Right hindlimb (tissue), 1 donor: Measurements from ENCODE around the gene TMED9.

Source experiments
- DNase-seq: peaks from one replicate; pipeline ENCODE4 v3.0.0-alpha.2; 2018

Gene TMED9

DNA sequence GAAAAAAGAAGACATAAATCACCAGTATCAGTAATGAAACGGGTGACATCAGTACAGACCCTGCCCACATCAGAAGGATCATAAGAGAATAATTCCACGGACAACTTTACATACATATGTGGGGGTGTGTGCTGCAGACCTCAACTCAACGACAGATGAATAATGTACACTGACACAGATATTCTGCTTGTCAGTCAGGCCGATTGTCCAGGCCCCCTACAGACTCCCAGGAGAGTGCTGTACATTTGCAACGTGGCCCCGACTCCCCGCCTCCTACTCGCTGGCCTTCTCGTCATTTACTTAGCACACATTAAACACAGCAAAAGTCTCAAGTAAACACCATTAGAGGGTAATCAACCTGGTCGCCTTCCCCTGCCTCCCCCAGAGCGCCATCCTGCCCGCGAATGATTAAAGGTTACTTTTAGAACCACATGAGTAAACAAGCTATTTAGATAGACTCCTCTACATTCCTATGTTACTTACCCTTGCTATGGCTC lies 3.5 kb upstream of the TMED9 start:
- DNase-seq = no peak

DNA sequence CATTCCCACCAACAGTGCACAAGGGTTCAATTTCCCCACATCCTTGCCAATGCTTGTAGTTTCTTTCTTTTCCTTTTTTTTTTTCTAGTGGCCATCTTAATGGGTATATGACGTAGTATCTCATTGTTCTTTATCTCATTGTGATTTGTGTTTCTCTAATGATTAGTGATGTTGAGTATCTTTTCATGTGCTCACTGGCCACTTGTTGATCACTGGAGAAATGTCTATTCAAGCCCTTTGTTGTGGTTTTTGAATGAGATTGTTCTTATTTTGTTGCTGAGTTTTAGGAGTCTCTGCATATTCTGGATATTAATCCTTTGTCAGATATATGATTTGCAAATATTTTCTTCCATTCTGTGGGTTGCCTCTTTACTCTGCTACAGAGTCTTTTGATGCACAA lies 1.6 kb upstream of the TMED9 start:
- no peak for DNase-seq

DNA sequence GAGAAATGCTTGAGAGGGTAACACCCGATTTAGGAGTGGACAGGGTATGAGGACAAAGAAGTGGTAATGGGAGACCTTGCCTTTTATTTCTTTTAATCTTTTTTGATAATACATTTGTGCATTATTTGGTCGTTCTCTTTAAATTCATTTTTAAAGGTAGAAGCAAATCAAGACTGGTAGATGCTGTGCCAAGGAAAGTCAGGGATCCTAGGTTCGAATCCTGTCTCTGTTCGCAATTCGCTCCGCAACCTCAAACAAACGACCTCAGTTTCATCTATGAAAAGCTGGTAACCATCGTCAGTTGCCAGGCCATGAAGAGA lies 353 bp upstream of the TMED9 start:
- no peak for DNase-seq

DNA sequence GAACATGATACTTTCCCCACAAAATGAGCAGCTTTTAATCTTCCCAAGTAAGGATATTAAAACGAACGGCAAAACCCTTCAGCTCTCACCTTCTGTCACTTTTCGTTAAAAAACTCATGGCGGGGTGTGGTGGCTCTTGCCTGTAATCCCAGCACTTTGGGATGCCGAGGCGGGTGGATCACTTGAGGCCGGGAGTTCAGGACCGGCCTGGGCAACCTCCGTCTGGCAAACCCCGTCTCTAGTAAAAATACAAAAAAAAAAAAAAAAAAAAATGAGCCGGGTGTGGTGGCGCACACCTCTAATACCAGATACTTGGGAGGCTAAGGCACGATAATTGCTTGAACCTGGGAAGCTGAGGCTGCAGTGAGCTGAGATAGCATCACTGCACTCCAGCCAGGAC lies 902 bp downstream of the TMED9 start:
- DNase-seq = no peak

DNA sequence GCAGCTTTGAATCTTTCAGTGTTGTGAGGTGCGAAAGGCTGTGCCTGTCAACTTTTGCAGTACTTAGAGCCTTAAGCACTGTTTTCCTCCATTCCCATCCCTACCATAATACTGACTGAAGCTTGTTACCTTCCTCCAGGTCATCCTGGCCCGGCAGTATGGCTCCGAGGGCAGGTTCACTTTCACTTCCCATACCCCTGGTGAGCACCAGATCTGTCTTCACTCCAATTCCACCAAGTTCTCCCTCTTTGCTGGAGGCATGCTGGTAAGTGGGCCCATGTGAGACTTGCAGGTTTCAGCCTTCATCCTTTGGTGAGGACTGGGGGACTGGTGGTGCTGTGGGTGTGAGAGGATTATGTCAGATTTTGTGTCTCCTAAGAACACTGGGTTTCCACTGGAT lies 1.5 kb downstream of the TMED9 start:
- no peak for DNase-seq

DNA sequence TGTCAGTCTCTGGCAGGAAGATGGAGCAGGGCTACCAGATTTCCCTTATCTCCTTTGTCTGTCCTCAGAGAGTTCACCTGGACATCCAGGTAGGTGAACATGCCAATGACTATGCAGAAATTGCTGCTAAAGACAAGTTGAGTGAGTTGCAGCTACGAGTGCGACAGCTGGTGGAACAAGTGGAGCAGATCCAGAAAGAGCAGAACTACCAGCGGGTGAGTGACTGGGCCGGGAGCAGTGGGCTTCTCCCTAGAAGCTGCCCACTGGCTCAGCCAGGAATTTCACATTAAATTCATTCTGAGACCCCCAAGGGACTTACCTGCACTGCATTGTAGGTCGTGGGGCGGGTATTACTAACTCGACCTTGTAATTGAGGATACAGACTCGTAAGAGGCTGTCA lies 2.1 kb downstream of the TMED9 start:
- DNase-seq = no peak

DNA sequence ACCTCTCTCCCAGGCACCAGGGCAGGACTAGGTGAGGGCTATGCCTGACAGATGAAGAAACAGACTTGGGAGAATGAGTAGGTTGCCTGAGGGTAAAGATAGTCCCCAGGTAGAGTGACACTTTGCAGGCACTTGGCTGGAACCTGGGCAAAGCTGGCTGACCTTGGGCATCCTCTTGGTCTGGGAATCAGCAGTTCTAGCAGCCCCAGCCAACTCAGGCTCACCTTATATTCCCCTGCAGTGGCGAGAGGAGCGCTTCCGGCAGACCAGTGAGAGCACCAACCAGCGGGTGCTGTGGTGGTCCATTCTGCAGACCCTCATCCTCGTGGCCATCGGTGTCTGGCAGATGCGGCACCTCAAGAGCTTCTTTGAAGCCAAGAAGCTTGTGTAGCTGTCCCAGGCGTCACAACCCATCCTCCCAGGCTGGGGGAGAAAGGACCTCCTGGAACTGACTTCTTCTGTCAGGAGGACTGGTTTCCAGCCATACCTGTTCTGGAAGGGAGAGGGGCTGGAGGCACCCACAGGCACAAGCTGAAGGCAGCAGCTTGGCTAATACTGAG lies 3.1 kb downstream of the TMED9 start:
- no peak for DNase-seq

DNA sequence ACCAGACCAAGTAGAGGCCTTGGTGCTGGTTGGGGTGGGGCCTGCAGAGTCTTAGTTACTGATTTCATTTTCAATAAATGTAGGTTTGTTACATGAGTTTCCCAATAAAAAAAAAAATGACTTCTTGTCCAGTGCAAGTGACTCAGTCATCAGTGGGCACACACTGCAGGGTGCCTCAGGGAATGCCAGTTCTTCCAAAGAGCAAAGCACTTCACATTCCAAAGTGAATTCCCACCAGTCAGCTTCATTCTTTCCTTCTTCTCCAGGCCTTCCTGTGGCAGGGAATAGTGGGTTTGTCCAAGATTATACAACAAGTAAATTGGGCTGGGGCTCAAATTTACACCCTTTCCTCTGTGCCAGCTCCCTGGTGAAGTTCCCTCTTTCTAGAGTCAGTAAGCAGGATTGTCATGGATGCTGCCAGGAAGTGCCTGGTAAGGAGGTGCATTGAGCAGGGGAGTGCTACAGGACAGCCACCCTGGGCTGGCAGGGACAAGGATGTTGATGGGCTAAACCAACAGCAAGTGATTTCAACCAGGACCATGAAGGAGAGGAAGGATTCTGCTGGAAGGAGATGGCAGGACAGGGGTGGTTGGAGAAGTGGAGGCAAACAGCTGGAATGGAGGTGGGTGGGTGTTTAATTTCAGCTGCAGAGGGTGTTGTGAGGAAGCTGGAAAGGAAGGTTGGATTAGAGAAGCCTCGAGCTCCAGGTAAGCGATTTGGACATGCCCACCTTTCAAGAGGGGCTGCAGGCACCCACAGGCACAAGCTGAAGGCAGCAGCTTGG lies 4.2 kb downstream of the TMED9 start:
- no peak for DNase-seq

DNA sequence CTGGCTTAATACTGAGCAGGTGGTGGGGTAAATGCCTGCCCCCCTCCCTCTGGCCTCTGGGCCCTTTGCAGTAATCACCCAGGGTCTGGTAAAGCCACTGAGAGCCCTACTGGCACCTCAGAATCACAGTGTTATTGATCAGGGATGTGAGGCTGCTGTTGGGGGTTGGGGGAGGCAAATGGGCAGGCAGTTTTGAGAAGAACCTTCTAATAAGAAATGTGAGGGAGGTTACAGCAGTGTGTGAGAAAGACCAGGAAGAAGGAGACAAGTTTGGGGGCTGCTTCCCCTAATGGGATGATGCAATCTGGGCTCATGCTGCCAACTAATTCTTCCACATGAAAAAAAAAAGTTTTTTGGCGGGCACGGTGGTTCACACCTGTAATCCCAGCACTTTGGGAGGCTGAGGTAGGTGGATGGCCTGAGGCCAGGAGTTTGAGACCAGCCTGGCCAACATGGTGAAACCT lies 4.8 kb downstream of the TMED9 start:
- no peak for DNase-seq

DNA sequence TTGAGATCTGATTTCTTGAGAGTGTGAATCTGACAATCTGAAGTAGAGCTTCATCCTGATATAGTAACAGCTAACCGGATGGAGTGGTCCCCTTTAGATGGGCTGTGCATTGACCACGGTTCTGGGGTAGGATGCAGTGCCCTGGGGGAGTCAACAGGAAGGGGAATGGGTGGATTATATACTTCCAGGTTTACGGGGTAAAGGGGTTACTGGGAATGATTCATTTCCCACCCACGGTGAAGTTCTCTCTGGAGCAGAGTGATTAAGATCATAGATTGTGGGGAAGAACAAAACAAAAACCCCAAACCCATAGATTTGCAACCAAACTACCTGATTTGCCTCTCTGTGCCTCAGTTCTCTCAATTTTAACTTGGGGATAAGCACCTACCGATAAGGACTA lies 6.5 kb downstream of the TMED9 start:
- DNase-seq = no peak

DNA sequence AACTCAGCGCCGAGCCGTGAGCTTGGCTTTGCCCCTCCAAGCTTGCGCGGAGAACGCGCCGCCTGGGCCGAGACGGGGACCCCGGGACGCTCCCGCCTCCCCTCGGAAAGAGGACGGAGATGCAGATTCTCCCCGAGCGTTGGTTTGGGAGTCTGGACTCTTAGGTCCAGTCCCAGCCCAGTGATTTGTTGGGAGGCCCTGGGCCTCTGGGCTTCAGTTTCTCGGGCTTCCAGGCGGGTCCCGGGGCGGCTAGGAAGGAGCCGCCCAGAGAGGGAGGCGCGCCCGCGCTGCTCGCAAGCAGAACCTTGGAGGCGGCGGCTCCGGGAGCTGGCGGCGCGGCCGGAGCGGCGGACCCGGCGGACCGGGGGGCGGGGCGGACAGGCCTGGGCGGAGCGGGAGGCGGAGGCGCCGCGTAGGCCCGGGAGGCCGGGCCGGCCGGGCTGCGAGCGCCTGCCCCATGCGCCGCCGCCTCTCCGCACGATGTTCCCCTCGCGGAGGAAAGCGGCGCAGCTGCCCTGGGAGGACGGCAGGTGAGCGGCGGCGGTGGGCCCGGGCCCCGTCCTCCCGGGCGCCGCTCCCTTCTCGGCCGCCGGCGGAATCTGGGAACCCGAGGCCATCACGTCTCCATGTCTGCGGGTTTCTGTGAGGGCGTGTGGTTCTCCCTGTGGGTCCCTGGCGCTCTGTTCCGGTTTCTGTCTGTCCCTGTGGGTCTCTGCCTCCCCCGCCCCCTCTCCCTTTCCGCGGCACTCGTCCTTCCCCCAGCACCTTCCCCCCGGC lies 7.9 kb downstream of the TMED9 start, which contains the start of gene B4GALT7:
B4GALT7 (plus strand) TSS at position 402 of the 777 bp plus-strand sequence; CDS start at position 481, 79 bp downstream.
- peak; percentile 90 for DNase-seq

DNA sequence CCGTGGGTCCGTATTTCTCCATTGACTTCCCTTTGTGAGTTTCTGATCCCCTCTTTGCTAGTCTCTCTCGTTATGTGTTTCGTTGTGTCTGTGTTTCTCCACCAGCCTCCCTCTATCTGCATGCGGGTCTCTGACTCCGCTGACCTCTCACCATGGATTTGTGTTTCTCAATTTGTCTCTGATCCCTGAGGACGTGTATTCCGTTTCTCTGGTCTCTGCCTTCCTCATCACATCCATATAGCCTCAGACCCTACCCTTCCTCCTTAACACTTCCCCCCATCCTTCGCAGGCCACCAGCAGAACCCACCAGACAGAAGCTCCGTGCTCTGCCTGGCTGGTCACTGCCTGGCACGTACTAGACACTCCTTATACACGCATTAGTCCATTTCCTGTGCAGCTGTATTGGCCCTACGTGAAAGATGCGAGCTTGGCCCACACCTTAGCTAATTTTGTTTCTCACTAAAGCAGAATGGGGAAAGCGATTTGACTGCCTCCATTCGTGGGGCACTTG lies 8.6 kb downstream of the TMED9 start:
- DNase-seq = no peak

DNA sequence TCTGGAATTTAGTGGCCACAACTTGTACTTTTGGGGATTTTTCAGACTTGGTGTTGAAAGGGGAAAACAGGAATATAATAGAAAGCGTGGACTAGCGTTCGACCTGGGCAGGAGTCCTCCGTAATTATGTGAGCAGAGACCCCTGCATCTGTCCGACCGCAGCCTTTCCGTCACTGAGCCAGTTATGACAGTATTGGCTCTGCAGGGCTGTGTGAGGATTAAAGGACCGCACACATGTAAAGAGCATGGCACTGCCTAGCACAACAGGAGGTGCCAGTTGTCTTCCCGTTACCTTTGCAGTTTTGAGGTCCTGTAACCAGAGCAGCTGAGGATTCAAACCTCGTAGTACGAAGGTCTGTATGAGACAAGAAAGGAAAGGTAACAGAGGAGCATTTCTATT lies 9.1 kb downstream of the TMED9 start:
- no peak for DNase-seq

DNA sequence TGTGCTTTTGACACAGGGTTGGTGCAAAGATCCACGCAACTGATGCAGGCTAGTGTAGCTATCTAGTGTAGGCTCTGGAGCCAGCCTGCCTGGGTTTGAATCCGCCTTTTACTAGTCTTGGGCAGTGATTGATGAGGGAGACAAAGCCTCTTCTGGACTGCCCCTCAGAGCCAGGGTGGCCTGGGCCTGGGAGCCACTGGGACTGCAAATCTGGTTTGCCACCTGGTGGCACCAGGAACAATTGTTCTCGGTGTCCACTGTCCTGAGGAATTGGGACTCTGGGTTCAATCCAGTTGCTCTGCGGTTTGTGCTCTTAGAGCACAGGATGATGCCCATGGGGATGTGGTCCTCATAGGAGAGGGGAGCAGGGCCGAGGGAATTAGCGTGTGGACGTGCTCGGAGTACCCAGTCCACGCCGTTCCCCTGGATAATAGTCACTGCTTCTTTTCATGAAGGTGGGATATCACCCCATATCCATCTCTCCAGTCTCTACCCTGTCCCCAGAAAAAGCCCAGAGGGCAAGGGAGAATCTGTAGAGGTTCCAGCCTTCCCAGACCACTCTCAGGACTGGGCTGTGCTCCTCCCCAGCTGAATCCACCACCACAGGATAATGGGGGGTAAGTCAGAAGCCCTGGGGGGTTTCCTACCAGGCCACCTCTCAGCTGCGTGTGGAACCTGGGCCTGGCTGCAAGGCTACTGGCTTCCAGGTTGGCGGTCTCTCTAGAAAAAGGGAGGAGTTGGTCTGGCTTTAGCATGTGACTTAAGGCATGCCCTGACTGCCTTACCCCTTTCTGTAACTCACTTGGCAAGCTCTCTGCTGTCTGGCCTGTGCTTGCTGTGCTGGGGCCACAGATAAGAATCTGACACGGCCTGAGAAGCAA lies 9.8 kb downstream of the TMED9 start:
- no peak for DNase-seq

DNA sequence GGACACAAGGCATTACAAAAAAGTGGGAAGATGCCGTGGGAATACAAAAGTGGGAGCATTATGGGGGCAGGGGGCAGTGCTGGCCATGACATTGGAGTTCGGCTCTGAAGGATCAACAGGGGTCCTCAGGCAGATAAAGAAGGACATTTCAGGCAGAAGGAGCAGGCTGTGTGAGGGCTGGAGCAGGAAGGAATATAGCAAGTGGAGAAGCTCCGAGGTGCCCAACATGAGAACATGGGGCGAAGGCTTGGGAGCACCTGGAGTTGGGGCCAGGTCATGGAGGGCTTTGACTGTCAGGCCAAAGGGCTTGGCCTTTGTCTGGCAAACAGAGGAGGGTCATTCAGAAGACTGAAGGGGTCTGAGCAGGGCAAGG lies 10.4 kb downstream of the TMED9 start:
- DNase-seq = no peak

DNA sequence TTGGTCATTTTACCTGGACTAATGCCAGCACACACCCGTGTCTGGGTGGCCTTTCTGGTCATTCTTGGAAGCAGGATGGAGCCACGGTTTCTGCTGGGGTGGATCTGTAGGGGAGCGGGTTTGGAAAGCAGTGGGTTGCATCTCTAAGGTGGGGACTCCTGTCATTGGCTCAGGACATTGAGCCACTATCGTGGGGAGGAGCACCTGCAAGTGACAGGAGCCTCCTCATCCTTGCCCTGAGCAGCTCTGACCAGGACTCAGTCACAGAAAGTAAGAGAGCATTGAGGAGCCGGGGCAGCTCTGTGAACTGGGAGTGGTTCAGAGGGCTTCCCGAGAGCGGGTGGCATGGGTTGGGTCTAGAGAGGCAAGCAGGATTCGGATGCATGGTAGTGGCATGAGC lies 11.6 kb downstream of the TMED9 start:
- no peak for DNase-seq

DNA sequence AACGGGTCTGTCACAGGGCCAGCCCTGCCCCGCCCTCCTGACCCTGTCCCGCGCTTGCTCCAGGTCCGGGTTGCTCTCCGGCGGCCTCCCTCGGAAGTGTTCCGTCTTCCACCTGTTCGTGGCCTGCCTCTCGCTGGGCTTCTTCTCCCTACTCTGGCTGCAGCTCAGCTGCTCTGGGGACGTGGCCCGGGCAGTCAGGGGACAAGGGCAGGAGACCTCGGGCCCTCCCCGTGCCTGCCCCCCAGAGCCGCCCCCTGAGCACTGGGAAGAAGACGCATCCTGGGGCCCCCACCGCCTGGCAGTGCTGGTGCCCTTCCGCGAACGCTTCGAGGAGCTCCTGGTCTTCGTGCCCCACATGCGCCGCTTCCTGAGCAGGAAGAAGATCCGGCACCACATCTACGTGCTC lies 12.1 kb downstream of the TMED9 start:
- DNase-seq = no peak

DNA sequence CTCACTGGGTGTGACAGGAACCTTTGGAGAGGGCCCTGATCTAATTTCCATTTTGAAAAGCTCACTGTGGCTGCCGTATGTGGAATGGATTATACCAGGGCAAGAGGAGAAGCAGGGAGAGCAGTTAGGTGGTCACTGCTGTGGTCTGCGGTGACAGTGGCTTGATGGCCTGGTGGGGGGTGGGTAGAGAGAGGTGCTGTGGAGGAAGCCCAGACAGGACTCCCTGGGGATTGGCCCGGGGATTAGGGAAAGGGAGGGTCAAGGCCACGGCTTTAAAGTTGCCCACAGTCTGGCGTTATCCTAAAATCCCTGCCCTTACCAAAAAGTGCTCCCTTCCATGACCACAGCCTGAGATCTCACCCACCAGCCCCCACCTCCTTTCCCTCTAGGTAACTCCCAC lies 12.7 kb downstream of the TMED9 start:
- DNase-seq = no peak

DNA sequence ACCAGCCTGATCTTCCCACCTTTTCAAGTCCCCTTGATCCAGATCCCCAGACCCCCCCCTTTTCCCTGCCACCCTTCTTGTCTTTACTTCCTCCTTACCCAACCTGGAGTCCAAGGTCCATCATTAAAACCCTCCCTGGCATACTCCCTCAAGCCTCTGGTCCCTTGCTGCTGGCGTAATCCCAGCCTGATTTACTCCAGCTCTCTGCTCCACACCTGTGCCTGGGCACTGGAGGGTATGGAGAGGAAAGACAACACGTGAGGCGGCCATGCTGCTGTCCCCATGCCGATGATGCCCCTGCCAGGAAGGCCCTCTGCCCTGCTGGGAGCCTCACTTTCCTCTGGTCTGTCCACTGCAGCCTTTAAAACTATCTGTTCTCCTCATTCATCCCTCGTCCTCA lies 13.1 kb downstream of the TMED9 start:
- no peak for DNase-seq

DNA sequence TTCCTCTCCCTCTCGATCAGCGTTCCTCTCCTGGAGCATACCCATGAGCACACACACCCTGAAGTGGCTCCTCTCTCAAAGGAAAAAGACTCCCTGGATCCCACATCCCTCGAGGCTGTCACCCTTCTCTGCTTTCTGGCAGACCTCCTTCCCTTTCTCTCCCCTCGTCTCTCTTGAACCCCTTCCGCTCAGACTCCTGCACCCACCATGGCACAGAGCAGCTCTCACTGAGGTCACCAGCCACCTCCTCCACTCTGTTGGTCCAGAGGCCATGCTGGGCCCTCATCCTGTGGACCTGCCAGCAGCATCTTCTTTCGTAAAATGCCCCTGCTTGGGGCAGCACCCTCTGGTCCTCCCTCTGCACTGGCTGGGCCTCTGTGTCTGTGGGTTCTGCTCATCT lies 13.7 kb downstream of the TMED9 start:
- DNase-seq = no peak

DNA sequence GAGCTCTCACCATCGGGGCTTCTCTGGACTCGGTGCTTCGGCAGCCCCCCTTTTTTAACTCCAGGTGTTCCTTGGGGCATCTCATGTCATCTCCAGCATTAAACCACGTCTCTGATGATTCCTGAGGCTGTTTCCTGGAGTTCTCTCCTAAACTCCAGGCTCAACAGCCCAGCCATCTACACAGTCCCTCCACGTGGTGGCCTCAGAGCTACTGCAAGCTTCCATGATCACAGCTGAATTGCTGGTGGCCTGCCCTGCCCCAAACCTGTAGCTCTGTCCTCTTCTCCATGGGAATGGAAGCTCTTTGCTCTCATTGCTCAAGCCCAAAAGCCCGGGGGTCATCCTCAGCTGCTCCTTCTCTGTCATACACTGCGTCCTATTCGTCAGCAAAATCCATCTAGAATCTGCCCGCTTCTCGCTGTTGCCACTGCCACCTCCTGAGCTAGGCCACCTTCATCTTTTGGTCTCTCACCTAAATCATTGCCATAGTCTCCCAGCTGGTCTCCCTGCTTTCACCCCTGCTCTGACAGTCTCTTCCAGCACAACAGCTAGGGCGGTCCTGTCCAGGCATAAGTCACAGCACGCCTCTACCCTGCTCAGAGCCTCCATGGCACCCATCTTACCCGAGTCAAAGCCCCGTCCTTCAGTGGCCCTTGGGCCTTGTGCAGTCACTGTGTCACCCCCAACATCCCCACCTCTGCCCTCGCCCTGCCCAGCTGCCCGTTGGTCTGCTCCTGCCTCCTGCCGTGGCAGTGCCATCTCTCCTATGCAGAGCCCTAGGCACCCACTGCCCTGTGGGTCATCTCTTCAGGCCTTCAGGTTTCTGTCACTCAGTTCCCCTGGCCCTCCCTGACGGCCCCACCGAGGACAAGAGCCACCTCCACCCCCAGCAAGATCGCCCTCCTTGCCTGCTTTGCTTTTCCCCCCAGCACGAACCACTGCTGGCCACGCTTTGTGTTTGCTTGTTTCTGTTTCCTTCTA lies 14.4 kb downstream of the TMED9 start:
- no peak for DNase-seq

DNA sequence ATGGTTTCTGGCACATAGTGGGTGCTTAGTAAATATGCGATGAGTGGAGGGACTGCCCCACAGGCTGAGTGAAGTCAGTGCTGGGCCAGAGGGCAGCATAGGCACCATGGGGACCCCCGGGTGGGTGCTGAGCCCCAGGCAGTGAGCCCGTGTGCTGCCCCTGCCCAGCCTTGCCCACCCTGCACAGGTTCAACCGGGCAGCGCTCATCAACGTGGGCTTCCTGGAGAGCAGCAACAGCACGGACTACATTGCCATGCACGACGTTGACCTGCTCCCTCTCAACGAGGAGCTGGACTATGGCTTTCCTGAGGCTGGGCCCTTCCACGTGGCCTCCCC lies 15.1 kb downstream of the TMED9 start:
- no peak for DNase-seq
